Transverse colon (tissue), 4 donors: ENCODE data around the gene MMD2. TPM values are rescaled to one million over a fixed set of nuclear protein-coding genes. Genes with fewer than 3 reads are reported as not detected.

Experiments used
- DNase-seq: peaks from one replicate; pipeline ENCODE4 v3.0.0-alpha.2; 2019
- H3K27ac ChIP-seq, 4 donors: fragments of 200-600 bp; sonication (generic); 2 replicates each; pipeline ENCODE4 v1.5.1; 2016 to 2018; ENCODE audit warnings: inconsistent platforms in 4 of 4
- H3K27me3 ChIP-seq: fragments of 200-600 bp; sonication (generic); 2 replicates; pipeline ENCODE4 v1.5.1; 2017; ENCODE audit warnings: inconsistent platforms
- H3K36me3 ChIP-seq, 4 donors: fragments of 200-600 bp; sonication (generic); 2 replicates each; pipeline ENCODE4 v1.5.1; 2017 to 2019; ENCODE audit warnings: inconsistent platforms in 4 of 4
- H3K4me1 ChIP-seq, 4 donors: fragments of 200-600 bp; sonication (generic); 2 replicates each; pipeline ENCODE4 v1.5.1; 2017 to 2020; ENCODE audit warnings: inconsistent platforms in 4 of 4
- H3K4me3 ChIP-seq, 4 donors: fragments of 200-600 bp; sonication (generic); 1 replicate in 1 of 4; 2 replicates in 3 of 4; pipeline versions ENCODE4 v1.5.1 to v1.6.1; 2017 to 2019; ENCODE audit warnings: inconsistent platforms in 4 of 4
- H3K9me3 ChIP-seq, 2 donors: fragments of 200-600 bp; sonication (generic); 2 replicates each; pipeline ENCODE4 v1.5.1; 2017 to 2019; ENCODE audit warnings: inconsistent platforms in 2 of 2
- CTCF ChIP-seq, 5 experiments: fragments of 200-600 bp in 3 of 5; fragments of 450-650 bp in 2 of 5; sonication (generic) in 3 of 5; IDR thresholded peaks; 1 replicate in 2 of 5; 2 replicates in 3 of 5; pipeline ENCODE4 v1.5.1; 2016 to 2017; ENCODE audit warnings: antibody characterized with exemption in 5 of 5, inconsistent platforms in 3 of 5, mild to moderate bottlenecking in 2 of 5, moderate library complexity in 1 of 5
- EP300 ChIP-seq: sonication (generic); formaldehyde crosslinking; IDR thresholded peaks from one replicate; pipeline ENCODE4 v1.6.1; 2017; ENCODE audit warnings: antibody characterized with exemption, low read depth
- POLR2A ChIP-seq: fragments of 450-650 bp; IDR thresholded peaks from one replicate; pipeline ENCODE4 v1.6.1; 2016; ENCODE audit warnings: antibody characterized with exemption, mild to moderate bottlenecking, moderate library complexity
- POLR2AphosphoS5 ChIP-seq, 3 donors: sonication (generic); formaldehyde crosslinking; IDR thresholded peaks; one replicate each; pipeline ENCODE4 v1.6.1; 2016; ENCODE audit warnings: antibody characterized with exemption in 3 of 3
- WGBS, 2 donors: methylation state at CpG; one replicate each; pipeline ENCODE4 v1.1.5; 2018; ENCODE audit warnings: low coverage in 1 of 2; 5-methylcytosine and 5-hydroxymethylcytosine counted together
- in situ Hi-C, 4 donors: fragments of 200-750 bp; cut with MboI; loops; one replicate each; pipeline versions ENCODE4 v1.15.0 to v1.15.1; 2017; ENCODE audit warnings: low sequenced_read_pairs in 3 of 4, low pct_ligation_motif_present in 1 of 4, low pct_unique_long_range_greater_than_20kb in 1 of 4
- intact Hi-C: fragments of 100-400 bp; cut with DNase I; formaldehyde crosslinking; loops from one replicate; pipeline ENCODE4 v1.15.1; 2023; ENCODE audit warnings: low total_unique reads
- total RNA-seq, 4 donors: library from RNA; depleted of rRNA; stranded (reverse); fragments of >200 nt; gene quantifications; one replicate each; pipeline ENCODE4 v1.1.0, GENCODE V29; 2016

The MMD2 gene
- total RNA-seq = not detected

- peaks cover 0 to 12% (median 9%) of the 10 kb centered on the region in 4 donors for H3K4me1 ChIP-seq
- no peak for TF ChIP-seq POLR2AphosphoS5 (IDR thresholded peaks at IDR 0.05)
- no peak for TF ChIP-seq POLR2A
- no peak for TF ChIP-seq EP300
- TF ChIP-seq CTCF (IDR thresholded peaks at IDR 0.05) = no peak
- peaks cover 66% of the 10 kb centered on the region for H3K27me3 ChIP-seq
- WGBS, 2 donors = 14% methylated on average over 43 of the region's 87 CpGs; no CpG with 5 or more reads in 1 of the 2 donors
- intact Hi-C loops = no loop called here
- no peaks in the 10 kb centered on the region for H3K9me3 ChIP-seq
- no peak within 1 kb of the TSS for H3K27ac ChIP-seq
- no peak for DNase-seq
- no peaks in the 10 kb centered on the region for H3K36me3 ChIP-seq
- H3K4me3 ChIP-seq = peak within 1 kb of the TSS in 3 of 4 donors; percentile 17 to 49 (median 27)
- in situ Hi-C loops = no loop called here
Observed at GRCh38 chr7:4958477-4959301, at the start of gene MMD2. Gene MMD2 (minus strand): TSS chr7:4959187. CDS start chr7:4959017, 170 bp downstream.

GRCh38 chr7:5005066-5005465 lies 46.1 kb upstream of the MMD2 start:
- no peak overlapping the region for H3K27ac ChIP-seq
- H3K27me3 ChIP-seq = no peaks in the 10 kb centered on the region
- H3K9me3 ChIP-seq = no peaks in the 10 kb centered on the region
- intact Hi-C loops = no loop called here
- WGBS, 2 donors = 81% methylated on average over 1 of the region's 1 CpG; no CpG with 5 or more reads in 1 of the 2 donors
- H3K36me3 ChIP-seq = peaks cover 0 to 13% (median 2%) of the 10 kb centered on the region in 4 donors
- H3K4me3 ChIP-seq = no peak overlapping the region
- DNase-seq = no peak
- no peaks in the 10 kb centered on the region for H3K4me1 ChIP-seq
- in situ Hi-C loops = no loop called here
- no peak for TF ChIP-seq EP300
- TF ChIP-seq CTCF (IDR thresholded peaks at IDR 0.05) = no peak
- TF ChIP-seq POLR2A = no peak
- TF ChIP-seq POLR2AphosphoS5 (IDR thresholded peaks at IDR 0.05) = no peak

GRCh38 chr7:5001911-5002310 lies 42.9 kb upstream of the MMD2 start:
- in situ Hi-C loops (no loop called here), intact Hi-C loops (no loop called here)
- DNase-seq = no peak
- H3K4me1 ChIP-seq = no peaks in the 10 kb centered on the region
- no peak overlapping the region for H3K4me3 ChIP-seq
- no peaks in the 10 kb centered on the region for H3K9me3 ChIP-seq
- H3K27ac ChIP-seq = no peak overlapping the region
- TF ChIP-seq POLR2AphosphoS5 (IDR thresholded peaks at IDR 0.05) (no peak), POLR2A (no peak), EP300 (no peak), CTCF (IDR thresholded peaks at IDR 0.05) (no peak)
- 95% methylated on average over 4 to 5 of the region's 5 CpGs for WGBS, 2 donors
- H3K27me3 ChIP-seq = no peaks in the 10 kb centered on the region
- peaks cover 0 to 2% (median 0%) of the 10 kb centered on the region in 4 donors for H3K36me3 ChIP-seq

- in situ Hi-C loops (no loop called here), intact Hi-C loops (no loop called here)
- Histone ChIP-seq H3K27me3 (no peaks in the 10 kb centered on the region), H3K9me3 (no peaks in the 10 kb centered on the region), H3K4me1 (no peaks in the 10 kb centered on the region), H3K36me3 (peaks cover 0 to 5% (median 0%) of the 10 kb centered on the region in 4 donors), H3K27ac (no peak overlapping the region), H3K4me3 (no peak overlapping the region)
- DNase-seq = no peak
- TF ChIP-seq POLR2AphosphoS5 (IDR thresholded peaks at IDR 0.05) (no peak), POLR2A (no peak), EP300 (no peak), CTCF (IDR thresholded peaks at IDR 0.05) (no peak)
- WGBS, 2 donors = 81 to 87% methylated on average over 4 of the region's 4 CpGs
Observed at GRCh38 chr7:5001003-5001402, 42.0 kb upstream of the MMD2 start.
